Measurements from ENCODE around the gene ADTRP. TPM values are rescaled to one million over a fixed set of nuclear protein-coding genes. Genes with fewer than 3 reads are reported as not detected.

ADTRP gene
- polyA plus RNA-seq, 1 donor (not counting 4 experiments of a cell fraction or from before 2014, with no cell fraction given): 16.7 TPM

GRCh38 chr6:11808054-11808453, 29.5 kb upstream of the ADTRP start:
- no peaks in the 10 kb centered on the region for H3K79me2 ChIP-seq (ENCODE audit: control insufficient read depth, insufficient read depth, low read length)
- no peaks in the 10 kb centered on the region for H4K20me1 ChIP-seq (ENCODE audit: control insufficient read depth, extremely low read depth, insufficient read depth, low read length)
- no peaks in the 10 kb centered on the region for H3K9me1 ChIP-seq (ENCODE audit: control insufficient read depth, extremely low read depth, insufficient read depth, low read length)
- DNase-seq (ENCODE audit: low read depth, low spot score) (no peak), FAIRE-seq (no peak)
- H3K9me3 ChIP-seq (ENCODE audit: control insufficient read depth, low read depth, low read length): no peaks in the 10 kb centered on the region
- H3K36me3 ChIP-seq (ENCODE audit: control insufficient read depth in 2 of 2, extremely low read depth in 1 of 2, insufficient read depth in 2 of 2, low read length in 2 of 2): no peaks in the 10 kb centered on the region
- TF ChIP-seq, protein P1, sequence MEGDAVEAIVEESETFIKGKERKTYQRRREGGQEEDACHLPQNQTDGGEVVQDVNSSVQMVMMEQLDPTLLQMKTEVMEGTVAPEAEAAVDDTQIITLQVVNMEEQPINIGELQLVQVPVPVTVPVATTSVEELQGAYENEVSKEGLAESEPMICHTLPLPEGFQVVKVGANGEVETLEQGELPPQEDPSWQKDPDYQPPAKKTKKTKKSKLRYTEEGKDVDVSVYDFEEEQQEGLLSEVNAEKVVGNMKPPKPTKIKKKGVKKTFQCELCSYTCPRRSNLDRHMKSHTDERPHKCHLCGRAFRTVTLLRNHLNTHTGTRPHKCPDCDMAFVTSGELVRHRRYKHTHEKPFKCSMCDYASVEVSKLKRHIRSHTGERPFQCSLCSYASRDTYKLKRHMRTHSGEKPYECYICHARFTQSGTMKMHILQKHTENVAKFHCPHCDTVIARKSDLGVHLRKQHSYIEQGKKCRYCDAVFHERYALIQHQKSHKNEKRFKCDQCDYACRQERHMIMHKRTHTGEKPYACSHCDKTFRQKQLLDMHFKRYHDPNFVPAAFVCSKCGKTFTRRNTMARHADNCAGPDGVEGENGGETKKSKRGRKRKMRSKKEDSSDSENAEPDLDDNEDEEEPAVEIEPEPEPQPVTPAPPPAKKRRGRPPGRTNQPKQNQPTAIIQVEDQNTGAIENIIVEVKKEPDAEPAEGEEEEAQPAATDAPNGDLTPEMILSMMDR (optimal IDR thresholded peaks at IDR 0.05 in 1 of 3, IDR thresholded peaks at IDR 0.05 in 1 of 3, conservative IDR thresholded peaks at IDR 0.05 in 1 of 3; ENCODE audit: extremely low read depth in 1 of 3, insufficient read depth in 2 of 3, low read length in 3 of 3): no peak
- TF ChIP-seq EZH2 (IDR thresholded peaks at IDR 0.05; ENCODE audit: low read length): no peak
- no peak overlapping the region for H3K4me2 ChIP-seq (ENCODE audit: control insufficient read depth, extremely low read depth, insufficient read depth, low read depth, low read length)
- H3K4me1 ChIP-seq (ENCODE audit: control insufficient read depth, extremely low read depth, insufficient read depth, low read length): peaks cover 37% of the 10 kb centered on the region
- dilution Hi-C loops (cut with MboI; ENCODE audit: extremely low pct_ligation_motif_present, low sequenced_read_pairs): no loop called here
- H3K9ac ChIP-seq (ENCODE audit: control insufficient read depth, extremely low read depth, insufficient read depth, low read length): no peak overlapping the region
- H2AFZ ChIP-seq (ENCODE audit: control insufficient read depth, low read length): no peak overlapping the region
- no peak overlapping the region for H3K4me3 ChIP-seq (ENCODE audit: control insufficient read depth in 2 of 3, extremely low read depth in 1 of 3, insufficient read depth in 2 of 3, low read depth in 1 of 3, low read length in 3 of 3)
- no peak overlapping the region for H3K27ac ChIP-seq (ENCODE audit: control insufficient read depth, insufficient read depth, low read length)
- H3K27me3 ChIP-seq (ENCODE audit: control insufficient read depth, extremely low read depth, insufficient read depth, low read length): no peaks in the 10 kb centered on the region

DNA sequence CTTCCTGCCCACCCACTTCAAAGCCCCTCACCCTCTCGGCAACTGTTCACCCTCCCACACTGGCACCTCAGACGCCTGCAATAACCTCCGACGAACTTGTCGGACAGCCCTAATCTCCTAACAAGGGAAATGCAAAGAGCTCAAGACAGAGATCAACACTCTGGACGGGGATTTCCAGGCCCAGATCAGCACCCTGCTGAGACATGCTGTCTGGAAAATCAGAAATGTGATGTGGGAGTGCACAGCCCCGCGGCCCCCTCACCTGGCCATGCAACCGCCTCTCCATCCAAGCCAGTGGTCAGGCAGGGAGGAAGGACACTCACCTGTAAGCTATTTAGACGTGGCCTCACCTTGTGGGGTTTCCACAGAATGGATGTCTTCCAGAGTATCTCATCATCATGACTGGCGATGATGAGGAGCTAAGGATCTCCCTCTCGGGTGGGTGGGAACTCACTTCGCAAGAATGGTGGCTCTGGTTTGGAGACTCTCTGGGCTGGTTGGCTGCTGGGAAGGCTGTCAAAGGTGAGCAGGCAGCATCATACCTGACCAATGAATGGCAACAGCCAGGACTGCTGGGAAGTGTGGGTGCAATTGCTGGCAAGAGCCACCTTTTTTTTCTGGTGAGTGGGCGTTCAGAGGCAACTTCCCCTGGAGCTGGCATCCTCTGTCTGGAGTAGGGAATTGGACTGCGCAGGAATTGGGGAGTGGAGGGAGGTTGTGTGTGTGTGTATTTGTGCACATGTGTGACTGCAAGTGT, 28.1 kb upstream of the ADTRP start:
- H3K36me3 ChIP-seq (ENCODE audit: control insufficient read depth in 2 of 2, extremely low read depth in 1 of 2, insufficient read depth in 2 of 2, low read length in 2 of 2): no peaks in the 10 kb centered on the region
- H3K9me1 ChIP-seq (ENCODE audit: control insufficient read depth, extremely low read depth, insufficient read depth, low read length): no peaks in the 10 kb centered on the region
- peaks cover 37% of the 10 kb centered on the region for H3K4me1 ChIP-seq (ENCODE audit: control insufficient read depth, extremely low read depth, insufficient read depth, low read length)
- no peaks in the 10 kb centered on the region for H3K79me2 ChIP-seq (ENCODE audit: control insufficient read depth, insufficient read depth, low read length)
- H3K4me2 ChIP-seq (ENCODE audit: control insufficient read depth, extremely low read depth, insufficient read depth, low read depth, low read length): peak overlapping the region; percentile 75
- H3K4me3 ChIP-seq (ENCODE audit: control insufficient read depth in 2 of 3, extremely low read depth in 1 of 3, insufficient read depth in 2 of 3, low read depth in 1 of 3, low read length in 3 of 3): peak overlapping the region in 2 of 3 experiments; percentile 15 to 18
- FAIRE-seq (peak; percentile 81), DNase-seq (ENCODE audit: low read depth, low spot score) (peak; percentile 77)
- dilution Hi-C loops (cut with MboI; ENCODE audit: extremely low pct_ligation_motif_present, low sequenced_read_pairs): no loop called here
- peak overlapping the region; percentile 75 for H3K27ac ChIP-seq (ENCODE audit: control insufficient read depth, insufficient read depth, low read length)
- H2AFZ ChIP-seq (ENCODE audit: control insufficient read depth, low read length): peak overlapping the region; percentile 1
- H4K20me1 ChIP-seq (ENCODE audit: control insufficient read depth, extremely low read depth, insufficient read depth, low read length): no peaks in the 10 kb centered on the region
- peak overlapping the region; percentile 55 for H3K9ac ChIP-seq (ENCODE audit: control insufficient read depth, extremely low read depth, insufficient read depth, low read length)
- TF ChIP-seq, protein P1 (optimal IDR thresholded peaks at IDR 0.05 in 1 of 3, IDR thresholded peaks at IDR 0.05 in 1 of 3, conservative IDR thresholded peaks at IDR 0.05 in 1 of 3; ENCODE audit: extremely low read depth in 1 of 3, insufficient read depth in 2 of 3, low read length in 3 of 3): no peak
- TF ChIP-seq EZH2 (IDR thresholded peaks at IDR 0.05; ENCODE audit: low read length): no peak
- H3K9me3 ChIP-seq (ENCODE audit: control insufficient read depth, low read depth, low read length): no peaks in the 10 kb centered on the region
- no peaks in the 10 kb centered on the region for H3K27me3 ChIP-seq (ENCODE audit: control insufficient read depth, extremely low read depth, insufficient read depth, low read length)
